ENCODE data around the gene ADAM33. TPM values are rescaled to one million over a fixed set of nuclear protein-coding genes. Genes with fewer than 3 reads are reported as not detected.

The ADAM33 gene
- total RNA-seq, 1 donor from 2014 or later: 11.0 TPM

GRCh38 chr20:3663031-3663701 is 18.6 kb downstream of the ADAM33 start, which contains the start of gene GFRA4:
GFRA4 (minus strand) TSS chr20:3663399; CDS start chr20:3663399, 0 bp downstream.
- H3K36me3 ChIP-seq: no peaks in the 10 kb centered on the region
- no peak for ATAC-seq
- no peaks in the 10 kb centered on the region for H3K9me3 ChIP-seq
- intact Hi-C loops (cut with DNase I): no loop called here
- no peaks in the 10 kb centered on the region for H3K4me1 ChIP-seq
- TF ChIP-seq CTCF (IDR thresholded peaks at IDR 0.05): no peak
- peak; percentile 57 for DNase-seq
- no peak within 1 kb of the TSS for H3K4me3 ChIP-seq
- peaks cover 41% of the 10 kb centered on the region for H3K27me3 ChIP-seq
- no peak within 1 kb of the TSS for H3K27ac ChIP-seq

GRCh38 chr20:3661814-3662665 is 19.8 kb downstream of the ADAM33 start:
- DNase-seq: peak; percentile 49
- intact Hi-C loops (cut with DNase I): no loop called here

GRCh38 chr20:3661060-3661813 is 20.6 kb downstream of the ADAM33 start:
- DNase-seq (peak; percentile 61), ATAC-seq (no peak)
- H3K4me3 ChIP-seq: no peak overlapping the region
- no peak for TF ChIP-seq CTCF (IDR thresholded peaks at IDR 0.05)
- H3K36me3 ChIP-seq: no peaks in the 10 kb centered on the region
- H3K4me1 ChIP-seq: no peaks in the 10 kb centered on the region
- intact Hi-C loops (cut with DNase I): no loop called here
- H3K27ac ChIP-seq: no peak overlapping the region
- peaks cover 41% of the 10 kb centered on the region for H3K27me3 ChIP-seq
- H3K9me3 ChIP-seq: no peaks in the 10 kb centered on the region

More at GRCh38 chr20:3661814-3662665, 19.8 kb downstream of the ADAM33 start:
- Histone ChIP-seq H3K4me3 (no peak overlapping the region), H3K27me3 (peaks cover 41% of the 10 kb centered on the region), H3K27ac (no peak overlapping the region), H3K4me1 (no peaks in the 10 kb centered on the region), H3K36me3 (no peaks in the 10 kb centered on the region), H3K9me3 (no peaks in the 10 kb centered on the region)
- no peak for ATAC-seq
- no peak for TF ChIP-seq CTCF (IDR thresholded peaks at IDR 0.05)

- H3K36me3 ChIP-seq: no peaks in the 10 kb centered on the region
- H3K4me3 ChIP-seq: no peak overlapping the region
- H3K4me1 ChIP-seq: no peaks in the 10 kb centered on the region
- DNase-seq (peak; percentile 54), ATAC-seq (no peak)
- H3K9me3 ChIP-seq: no peaks in the 10 kb centered on the region
- no peak overlapping the region for H3K27ac ChIP-seq
- TF ChIP-seq CTCF (IDR thresholded peaks at IDR 0.05): no peak
- H3K27me3 ChIP-seq: peaks cover 41% of the 10 kb centered on the region
- intact Hi-C loops (cut with DNase I): no loop called here
These were observed 21.3 kb downstream of the ADAM33 start for GRCh38 chr20:3660262-3661059.

Data from upper lobe of right lung (tissue), 1 donor.